NT2/D1 (cell line): ENCODE data around the gene CC2D2A.

Experiments used
- SUZ12 ChIP-seq: IDR thresholded peaks from 2 replicates; pipeline ENCODE4 v1.6.1; 2011; ENCODE audit not compliant: insufficient read length, insufficient read depth; ENCODE audit errors: extremely low read depth
- YY1 ChIP-seq: IDR thresholded peaks from 2 replicates; pipeline ENCODE4 v1.6.1; 2011; ENCODE audit not compliant: insufficient read length, insufficient read depth
- ZNF274 ChIP-seq: IDR thresholded peaks from 2 replicates; pipeline ENCODE4 v1.6.1; 2011; ENCODE audit warnings: mild to moderate bottlenecking, low read depth, low read length

- TF ChIP-seq ZNF274, result no peak
- TF ChIP-seq YY1, result no peak
- TF ChIP-seq SUZ12, result no peak
Observed at GRCh38 chr4:15466596-15466995, 3.1 kb upstream of the CC2D2A start.
